ENCODE measurements around the gene ARHGEF7.
A peak's percentile ranks its signal among the peaks of the same experiment; 100 is the strongest.

The ARHGEF7 gene

GRCh38 chr13:111118898-111119607, 3.9 kb downstream of the ARHGEF7 start:
- H3K27ac ChIP-seq, result peak overlapping the region; percentile 68 to 96
- TF ChIP-seq CTCF (IDR thresholded peaks at IDR 0.05), result no peak
- H3K4me3 ChIP-seq, result no peak overlapping the region
- DNase-seq (ENCODE audit: low spot score), result no peak

DNA sequence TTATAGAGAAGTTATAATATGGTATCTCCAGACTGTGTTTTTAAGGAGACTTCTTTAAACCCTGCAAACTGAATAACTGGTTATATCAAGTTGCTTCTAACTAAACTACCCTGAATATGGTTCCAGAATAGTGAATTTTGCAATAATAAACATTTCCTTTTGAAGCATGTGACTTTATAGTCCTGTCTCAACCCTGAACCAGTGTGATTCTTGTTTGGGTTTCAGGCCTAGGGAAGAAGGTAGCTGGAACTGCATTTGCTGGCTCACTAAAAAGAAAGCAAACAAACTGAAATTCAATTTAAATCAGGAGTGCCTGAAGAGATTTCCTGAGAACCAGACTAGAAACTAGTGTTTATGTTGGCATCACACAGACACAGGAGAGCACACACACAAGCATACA, 4.9 kb downstream of the ARHGEF7 start:
- TF ChIP-seq CTCF (IDR thresholded peaks at IDR 0.05), result no peak
- peak overlapping the region; percentile 23 for H3K4me3 ChIP-seq
- H3K27ac ChIP-seq, result peak overlapping the region; percentile 68 to 96
- DNase-seq (ENCODE audit: low spot score), result no peak

GRCh38 chr13:111120422-111120821, 5.3 kb downstream of the ARHGEF7 start:
- no peak for TF ChIP-seq CTCF (IDR thresholded peaks at IDR 0.05)
- no peak for DNase-seq (ENCODE audit: low spot score)
- Histone ChIP-seq H3K27ac (peak overlapping the region; percentile 1 to 68), H3K4me3 (peak overlapping the region; percentile 23)

GRCh38 chr13:111120913-111121312, 5.8 kb downstream of the ARHGEF7 start:
- Histone ChIP-seq H3K4me3 (peak overlapping the region; percentile 23), H3K27ac (peak overlapping the region; percentile 1 to 68)
- no peak for TF ChIP-seq CTCF (IDR thresholded peaks at IDR 0.05)
- DNase-seq (ENCODE audit: low spot score), result no peak

GRCh38 chr13:111121506-111121905, 6.4 kb downstream of the ARHGEF7 start:
- no peak for TF ChIP-seq CTCF (IDR thresholded peaks at IDR 0.05)
- Histone ChIP-seq H3K27ac (peak overlapping the region in 1 of 2 donors; percentile 68), H3K4me3 (no peak overlapping the region)
- DNase-seq (ENCODE audit: low spot score), result no peak

DNA sequence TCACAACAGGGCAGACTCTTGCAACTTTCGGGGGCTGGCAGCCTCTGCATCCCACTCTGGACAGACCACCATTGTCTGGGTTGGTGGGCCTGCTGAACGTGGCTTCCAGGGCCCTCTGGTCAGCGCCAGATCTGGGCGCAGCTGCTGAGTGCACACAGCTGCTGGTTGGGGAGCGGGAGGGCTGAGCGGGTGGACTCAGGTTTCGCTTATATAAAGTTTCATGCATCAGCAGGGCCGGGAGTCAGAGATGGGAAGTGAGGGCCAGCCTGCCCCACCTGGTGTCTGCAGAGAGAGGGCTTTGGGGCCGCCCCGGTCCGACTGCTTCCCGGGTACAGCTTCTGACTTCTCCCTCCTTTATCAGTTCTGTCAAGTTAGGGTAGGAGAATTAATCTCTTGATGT, 6.9 kb downstream of the ARHGEF7 start:
- no peak for TF ChIP-seq CTCF (IDR thresholded peaks at IDR 0.05)
- H3K4me3 ChIP-seq, result no peak overlapping the region
- peak overlapping the region in 1 of 2 donors; percentile 68 for H3K27ac ChIP-seq
- DNase-seq (ENCODE audit: low spot score), result no peak

GRCh38 chr13:111122631-111123030, 7.5 kb downstream of the ARHGEF7 start:
- no peak for TF ChIP-seq CTCF (IDR thresholded peaks at IDR 0.05)
- no peak for DNase-seq (ENCODE audit: low spot score)
- H3K27ac ChIP-seq, result peak overlapping the region in 1 of 2 donors; percentile 68

More at GRCh38 chr13:111122631-111123030, 7.5 kb downstream of the ARHGEF7 start:
- no peak overlapping the region for H3K4me3 ChIP-seq
